ENCODE measurements around the gene NNAT.

GRCh38 chr20:37560629-37561028 lies 39.6 kb downstream of the NNAT start:
- TF ChIP-seq CTCF (IDR thresholded peaks at IDR 0.05) = no peak
- no peak for TF ChIP-seq POLR2A (IDR thresholded peaks at IDR 0.05)
